ENCODE data around the gene BANP.

BANP gene

GRCh38 chr16:88064011-88064888 is 113.0 kb downstream of the BANP start:
- in situ Hi-C loops (cut with HindIII; ENCODE audit: low sequenced_read_pairs) = no loop called here
- no peak overlapping the region for H3K4me3 ChIP-seq (ENCODE audit: low read depth, low read length)
- DNase-seq (ENCODE audit: low read depth, low spot score) = no peak
- TF ChIP-seq CTCF (IDR thresholded peaks at IDR 0.05; ENCODE audit: low read depth, low read length) = no peak

- no peak for TF ChIP-seq CTCF (IDR thresholded peaks at IDR 0.05; ENCODE audit: low read depth, low read length)
- DNase-seq (ENCODE audit: low read depth, low spot score) = no peak
- in situ Hi-C loops (cut with HindIII; ENCODE audit: low sequenced_read_pairs) = no loop called here
- no peak overlapping the region for H3K4me3 ChIP-seq (ENCODE audit: low read depth, low read length)
Observed at GRCh38 chr16:88064889-88065746, 113.9 kb downstream of the BANP start.

- no peak for DNase-seq (ENCODE audit: low read depth, low spot score)
- no peak overlapping the region for H3K4me3 ChIP-seq (ENCODE audit: low read depth, low read length)
- in situ Hi-C loops (cut with HindIII; ENCODE audit: low sequenced_read_pairs) = no loop called here
- no peak for TF ChIP-seq CTCF (IDR thresholded peaks at IDR 0.05; ENCODE audit: low read depth, low read length)
Observed at GRCh38 chr16:88065747-88066142, 114.5 kb downstream of the BANP start.

- in situ Hi-C loops (cut with HindIII; ENCODE audit: low sequenced_read_pairs) = no loop called here
- no peak for TF ChIP-seq CTCF (IDR thresholded peaks at IDR 0.05; ENCODE audit: low read depth, low read length)
- no peak for DNase-seq (ENCODE audit: low read depth, low spot score)
- no peak overlapping the region for H3K4me3 ChIP-seq (ENCODE audit: low read depth, low read length)
Observed at GRCh38 chr16:88066234-88066633, 115.0 kb downstream of the BANP start.

GRCh38 chr16:88066680-88067529 is 115.7 kb downstream of the BANP start:
- no peak for TF ChIP-seq CTCF (IDR thresholded peaks at IDR 0.05; ENCODE audit: low read depth, low read length)
- DNase-seq (ENCODE audit: low read depth, low spot score) = no peak
- H3K4me3 ChIP-seq (ENCODE audit: low read depth, low read length) = no peak overlapping the region
- in situ Hi-C loops (cut with HindIII; ENCODE audit: low sequenced_read_pairs) = no loop called here
